NCI-H2196 (cell line): Measurements from ENCODE around the gene S100A7.
"Not testable (repeated sequence)": the region's sequence is repeated elsewhere in the genome, so short reads cannot be mapped to it uniquely, and the experiment has no call there.

Experiments used
- DNase-seq: peaks from one replicate; lab custom pipeline; 2025; ENCODE audit not compliant: unreplicated experiment; lab: John Stamatoyannopoulos, UW

S100A7 gene

GRCh38 chr1:153431002-153431401 is 29.4 kb downstream of the S100A7 start:
- no peak for DNase-seq

- DNase-seq, result no peak
Measured at GRCh38 chr1:153430561-153430960, 29.9 kb downstream of the S100A7 start.

GRCh38 chr1:153430166-153430553 is 30.3 kb downstream of the S100A7 start:
- DNase-seq, result no peak

DNA sequence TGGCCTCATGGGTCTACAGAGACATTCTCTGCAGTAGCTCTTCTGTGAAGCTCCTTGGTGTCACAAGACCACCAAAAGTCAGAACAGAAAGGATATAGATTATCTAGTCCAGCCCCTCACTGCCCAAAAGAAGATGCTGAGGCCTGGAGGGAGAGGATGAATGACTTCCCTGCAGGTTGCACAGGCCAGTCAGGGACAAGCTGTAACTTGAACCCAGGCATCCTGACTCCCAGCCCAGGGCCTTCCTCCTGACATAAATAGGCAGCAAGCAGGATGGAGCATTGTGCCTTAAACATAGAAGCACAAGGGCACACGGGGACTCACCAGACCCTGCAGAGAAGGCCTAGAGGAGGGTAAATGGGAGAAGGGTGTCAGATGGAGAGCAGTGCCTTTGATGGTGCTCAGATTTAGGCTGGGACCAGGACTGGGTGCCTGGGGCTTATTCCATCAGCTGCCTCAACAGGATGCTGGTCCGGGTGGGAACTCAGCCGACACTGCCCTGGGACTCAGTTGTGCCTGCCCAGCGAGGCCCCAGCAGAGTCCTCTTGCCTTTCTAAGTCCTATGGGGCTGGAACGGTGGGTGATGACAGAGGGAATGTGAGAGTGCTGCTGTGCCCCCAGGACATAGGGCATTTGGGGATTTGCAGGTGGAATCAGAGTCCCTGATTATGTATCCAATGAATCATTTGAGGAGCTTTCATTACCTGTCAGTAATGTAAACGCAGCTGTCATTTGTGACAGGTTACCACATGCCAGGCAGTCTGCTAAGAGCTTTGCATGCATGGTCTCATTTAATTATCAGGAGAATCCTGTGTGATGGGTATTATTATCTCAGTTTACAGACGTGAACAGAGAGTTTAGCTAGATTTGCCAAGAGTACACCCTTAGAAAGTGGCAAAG is 30.9 kb downstream of the S100A7 start:
- peak; percentile 20 for DNase-seq

DNA sequence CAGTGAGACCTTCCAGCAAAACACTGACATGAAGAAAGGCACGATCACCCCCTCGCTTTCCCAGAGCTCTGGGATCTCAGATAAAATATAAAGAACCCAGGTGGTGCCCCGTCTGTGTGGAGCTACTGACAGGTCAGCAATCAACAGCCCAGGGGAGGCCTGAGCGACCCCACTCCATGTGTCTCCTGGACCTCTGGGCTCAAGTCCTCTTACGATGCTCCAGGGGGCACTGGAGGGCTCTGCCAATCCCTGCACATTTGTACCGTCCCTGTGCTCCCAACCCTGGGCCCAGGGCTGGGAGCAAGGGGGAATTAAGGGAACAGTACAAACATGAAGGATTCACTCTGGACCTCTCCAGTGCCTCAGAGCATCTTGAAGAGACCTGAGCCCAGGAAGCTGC is 31.7 kb downstream of the S100A7 start:
- no peak for DNase-seq

- no peak for DNase-seq
Measured at GRCh38 chr1:153428073-153428638, 32.3 kb downstream of the S100A7 start.

DNA sequence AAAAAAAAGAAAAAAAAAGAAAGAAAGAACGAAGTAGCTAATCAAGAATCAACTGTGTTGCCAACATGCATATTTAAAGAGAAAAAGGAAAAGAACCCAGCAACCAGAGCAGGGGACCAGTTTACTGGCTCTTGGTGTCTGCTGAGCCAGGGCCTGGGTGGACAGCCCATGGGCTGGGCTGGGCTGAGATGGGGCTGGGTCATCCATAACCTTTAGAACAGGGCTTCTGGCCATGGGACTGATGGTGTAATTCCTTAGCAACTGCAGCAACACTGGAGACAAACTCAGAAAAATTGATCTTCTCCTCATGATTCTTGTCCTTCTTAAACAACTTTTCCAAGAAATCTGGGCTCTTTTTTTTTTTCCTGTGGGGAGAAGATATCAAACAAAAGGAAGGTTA is 33.6 kb downstream of the S100A7 start:
- no peak for DNase-seq

GRCh38 chr1:153422450-153423068 is 37.9 kb downstream of the S100A7 start:
- no peak for DNase-seq

DNA sequence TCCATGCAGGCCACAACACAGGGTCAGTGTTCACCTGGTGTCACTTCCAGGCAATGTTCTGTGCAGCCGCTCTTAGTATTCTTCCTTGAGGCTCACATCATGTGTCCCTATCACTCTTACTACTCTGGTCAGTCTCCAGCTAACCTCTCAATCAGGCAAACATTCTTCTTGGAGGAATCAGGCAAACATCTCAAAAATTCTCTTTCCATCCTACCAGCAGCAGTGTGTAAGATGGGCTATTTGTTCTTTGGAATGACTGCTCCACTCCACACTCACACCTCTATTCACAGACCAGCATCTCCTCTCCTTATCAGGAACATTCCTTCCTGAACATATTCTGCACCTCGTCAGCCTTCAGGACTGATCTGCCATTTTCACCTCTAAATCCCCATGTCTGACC is 40.1 kb downstream of the S100A7 start:
- no peak for DNase-seq

GRCh38 chr1:153419436-153419793 is 41.0 kb downstream of the S100A7 start:
- DNase-seq, result not testable (repeated sequence)

DNA sequence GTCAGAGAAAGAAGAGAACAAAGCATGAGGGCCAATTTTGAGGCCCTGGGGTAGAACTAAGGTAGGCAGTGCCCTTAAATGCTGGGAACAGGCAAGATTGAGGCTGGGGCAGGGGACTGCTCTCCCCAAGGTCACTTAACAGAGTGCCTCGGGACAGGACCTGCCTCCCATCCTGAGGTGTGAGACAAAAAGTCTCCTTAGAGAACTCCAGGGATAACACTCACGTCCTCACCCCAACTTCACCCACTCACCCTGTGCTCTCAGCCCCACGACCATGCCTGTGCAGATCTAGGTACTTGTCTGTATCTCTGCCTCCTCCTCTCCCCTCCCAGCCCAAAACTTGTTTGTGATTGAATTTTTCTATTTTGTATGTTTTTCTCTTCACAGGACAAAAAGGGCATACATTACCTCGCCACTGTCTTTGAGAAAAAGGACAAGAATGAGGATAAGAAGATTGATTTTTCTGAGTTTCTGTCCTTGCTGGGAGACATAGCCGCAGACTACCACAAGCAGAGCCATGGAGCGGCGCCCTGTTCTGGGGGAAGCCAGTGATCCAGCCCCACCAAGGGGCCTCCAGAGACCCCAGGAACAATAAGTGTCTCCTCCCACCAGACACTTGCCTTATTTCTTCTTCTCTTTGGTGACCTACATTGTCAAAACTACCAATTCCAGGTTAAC is 41.6 kb downstream of the S100A7 start:
- not testable (repeated sequence) for DNase-seq

DNA sequence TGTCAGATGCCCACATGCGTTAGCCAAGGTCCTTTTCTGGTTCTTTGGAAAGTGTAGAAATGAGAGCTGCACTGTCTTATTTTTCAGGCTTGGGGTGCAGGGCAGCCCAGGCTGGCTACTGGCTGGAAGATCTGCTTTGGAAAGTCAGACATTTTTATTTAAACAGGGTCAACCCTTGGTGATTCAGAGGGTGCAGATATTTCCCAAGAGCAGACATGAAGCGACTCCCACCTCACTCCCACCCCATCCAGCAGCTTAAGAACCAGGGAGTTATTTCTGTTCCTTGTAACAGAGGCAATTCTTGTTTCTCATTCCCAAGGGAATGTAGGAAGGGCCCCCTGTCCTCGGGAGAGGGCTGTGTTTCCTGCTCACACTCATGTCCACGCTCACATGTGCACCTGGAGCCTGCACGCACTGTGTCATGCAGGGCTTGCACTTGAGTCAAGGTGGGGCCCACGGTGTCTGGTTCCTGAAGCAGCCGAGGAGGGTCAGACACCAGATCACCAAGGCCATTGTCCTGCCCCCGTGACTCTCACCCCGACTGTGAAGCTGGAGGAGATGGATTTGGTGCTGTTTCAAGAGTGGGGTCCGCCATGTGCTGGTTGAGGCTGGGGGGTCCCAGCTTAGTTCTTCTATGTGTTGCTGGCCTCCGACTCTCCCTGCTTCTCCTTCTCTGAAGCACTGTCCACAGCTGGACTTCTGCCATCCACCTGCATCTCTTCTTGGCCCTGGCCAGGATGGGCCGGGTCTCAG is 43.1 kb downstream of the S100A7 start:
- DNase-seq, result no peak

- no peak for DNase-seq
Measured at GRCh38 chr1:153415850-153416570, 44.4 kb downstream of the S100A7 start, which contains the start of gene S100A7A. TSS of gene S100A7A (plus strand) at chr1:153416520. CDS start at chr1:153418083, 1,563 bp downstream.

DNA sequence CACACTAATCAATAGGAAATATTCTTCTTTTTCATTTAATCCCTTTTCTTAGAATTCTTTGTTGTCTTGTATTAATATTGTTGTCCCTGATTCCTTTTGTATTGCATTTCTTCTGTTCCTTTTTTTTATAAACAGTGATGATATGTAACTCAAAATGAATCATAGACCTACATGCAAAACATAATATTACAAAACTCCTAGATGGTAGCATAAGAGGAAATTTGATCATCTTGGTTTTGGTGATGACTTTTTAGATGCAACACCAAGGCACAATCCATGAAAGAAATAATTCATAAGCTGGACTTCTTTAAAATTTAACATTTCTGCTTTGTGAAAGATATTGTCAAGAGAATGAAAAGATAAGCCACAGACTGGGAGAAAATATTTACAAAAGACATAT is 46.5 kb downstream of the S100A7 start:
- DNase-seq, result not testable (repeated sequence)
